Fibroblast of gingiva (primary cell): ENCODE measurements around the gene SNAP47.

ENCODE experiments used
- DNase-seq: peaks from one replicate; pipeline ENCODE4 v3.0.0-alpha.2; 2011; ENCODE audit warnings: low read depth

SNAP47 gene

DNA sequence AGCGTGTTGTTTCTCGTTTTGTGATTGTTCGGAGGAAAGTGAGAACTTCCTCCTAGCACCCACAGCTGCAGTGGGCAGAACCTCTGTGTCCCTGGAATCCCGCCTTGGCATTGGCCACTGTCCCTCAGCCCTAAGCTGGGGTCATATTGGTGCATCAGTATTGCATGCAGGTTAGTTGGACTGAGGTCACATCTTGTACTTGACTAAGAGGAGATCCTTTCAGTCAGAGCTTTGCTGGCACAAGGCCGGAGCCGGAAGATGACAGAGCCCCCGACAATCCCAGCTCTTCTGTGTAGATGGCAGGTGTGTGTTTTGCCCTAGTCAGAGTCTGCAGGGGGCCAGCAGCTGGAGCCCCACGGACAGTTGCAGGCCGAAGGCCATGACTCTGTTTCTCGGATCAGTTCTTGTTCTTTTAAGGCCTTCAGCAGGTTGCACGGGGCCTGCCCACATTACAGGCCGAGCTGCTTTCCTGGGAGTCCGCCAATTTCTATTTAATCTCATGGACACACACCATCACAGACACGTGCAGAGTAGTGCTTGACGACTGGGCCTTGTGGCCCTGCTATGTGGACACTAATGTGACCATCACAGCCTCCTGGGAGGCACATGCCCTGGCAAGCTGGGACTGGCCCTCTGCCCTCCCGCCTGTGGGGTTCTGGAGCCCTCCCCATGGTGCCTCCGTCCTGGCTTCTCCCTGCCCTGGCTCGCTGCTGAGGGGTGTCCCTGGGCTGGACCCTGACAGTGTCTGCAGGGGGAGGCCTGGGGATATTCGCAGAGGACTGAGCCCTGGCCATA, 14.9 kb downstream of the SNAP47 start:
- no peak for DNase-seq

DNA sequence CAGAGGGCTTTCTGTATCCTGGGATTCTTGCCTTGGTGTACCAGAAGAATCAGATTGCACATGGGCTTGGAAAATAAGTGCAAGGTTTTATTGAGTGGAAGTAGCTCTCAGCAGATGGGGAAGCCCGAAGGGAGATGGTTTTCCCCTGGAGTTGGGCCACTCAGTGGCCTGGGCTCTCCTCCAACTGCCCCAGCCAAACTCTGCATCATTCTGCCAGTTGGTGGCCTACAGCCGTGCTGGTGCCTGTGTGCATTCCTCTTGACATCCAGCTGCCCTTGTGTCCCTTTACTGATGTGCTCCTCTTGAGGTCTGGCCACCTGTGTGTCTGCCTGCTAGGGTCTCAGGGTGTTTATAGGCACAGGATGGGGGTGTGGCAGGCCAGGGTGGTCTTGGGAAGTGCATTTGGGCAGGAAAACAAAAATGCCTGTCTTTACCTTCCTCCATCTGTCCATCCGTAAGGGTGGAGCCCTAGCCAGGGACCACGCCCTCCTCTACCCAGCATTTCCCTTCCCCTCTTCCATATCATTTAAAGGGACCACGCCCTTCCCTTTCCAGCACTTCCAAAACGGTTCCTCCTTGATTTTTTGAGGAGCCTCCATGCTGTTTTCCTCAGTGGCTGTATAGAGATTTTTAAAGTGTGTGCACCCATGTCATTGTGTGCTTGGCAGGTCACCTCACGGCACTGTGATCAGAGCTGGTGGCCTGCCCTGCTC, 18.9 kb downstream of the SNAP47 start:
- peak; percentile 80 for DNase-seq

DNA sequence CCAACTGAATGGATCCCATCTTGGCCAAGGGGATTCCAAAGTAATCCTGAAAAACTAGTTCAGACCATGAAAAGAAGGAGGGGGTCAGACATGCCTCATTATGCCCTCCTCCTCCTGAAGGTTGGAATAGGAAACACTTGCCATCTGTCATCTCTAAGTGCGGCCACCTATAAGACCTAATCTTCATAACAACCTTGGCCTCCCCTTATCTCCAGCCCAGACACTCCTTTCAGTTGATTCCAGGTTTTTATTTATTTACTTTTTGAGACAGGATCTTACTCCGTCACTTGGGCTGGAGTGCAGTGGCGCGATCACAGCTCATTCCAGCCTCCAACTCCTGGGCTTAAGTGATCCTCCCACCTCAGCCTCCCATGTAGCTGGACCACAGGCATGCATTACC, 19.7 kb downstream of the SNAP47 start:
- DNase-seq: no peak

DNA sequence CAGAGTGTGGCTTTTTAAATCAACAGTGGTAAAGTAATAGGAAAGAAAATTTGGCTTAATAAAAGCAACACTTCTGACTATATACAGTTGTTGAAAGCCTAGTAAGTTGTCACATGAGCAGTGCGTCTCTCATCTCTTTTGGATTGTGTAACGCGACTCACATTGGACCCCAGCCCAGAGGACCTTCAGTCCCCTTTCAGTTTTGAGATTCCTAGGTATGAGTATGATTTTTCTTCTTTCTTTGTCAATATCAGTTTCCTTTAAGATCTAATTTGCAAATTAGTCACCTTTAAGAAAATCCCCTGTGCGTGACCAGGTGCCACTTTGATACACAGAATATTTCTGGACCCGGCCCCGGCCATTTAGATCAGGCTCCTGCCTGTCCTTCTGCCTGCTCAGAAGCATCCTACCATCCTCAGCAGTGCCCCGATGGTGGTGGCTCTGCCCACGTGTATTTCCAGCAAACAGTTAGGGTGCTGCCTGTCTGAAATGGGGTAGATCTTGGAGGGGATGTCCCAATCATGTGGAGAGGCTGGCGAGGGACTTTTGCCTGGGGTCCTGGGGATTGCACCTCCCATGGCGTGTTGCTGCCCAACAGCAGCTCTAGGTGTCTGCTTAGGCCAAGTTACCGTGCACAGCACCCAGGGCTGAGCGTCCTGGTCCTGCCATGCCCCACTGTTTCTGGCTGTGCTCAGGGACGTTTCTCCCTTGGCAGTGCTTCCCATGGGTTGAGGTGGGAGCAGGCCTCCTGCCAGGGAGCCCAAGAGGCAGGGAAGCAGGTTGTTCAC, 21.1 kb downstream of the SNAP47 start:
- DNase-seq: no peak

DNA sequence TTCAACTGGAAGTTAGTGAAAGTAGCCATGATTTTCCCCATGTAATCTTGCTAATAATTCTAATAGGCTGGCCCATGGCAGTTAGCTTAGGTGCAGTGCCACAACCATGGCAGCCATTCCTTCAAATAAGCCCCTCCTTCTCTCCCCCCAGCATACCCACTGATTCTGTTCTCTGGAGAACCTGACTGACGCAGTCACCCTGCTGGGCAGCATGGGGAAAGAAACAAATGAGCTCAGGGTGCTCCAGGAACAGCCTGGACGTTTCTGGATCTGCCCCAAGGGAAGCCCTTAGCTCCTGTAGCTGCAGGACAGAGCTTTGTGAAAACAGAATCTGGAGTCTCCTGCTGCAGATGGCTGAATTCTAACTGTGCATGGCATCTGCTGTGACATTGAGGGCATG, 22.5 kb downstream of the SNAP47 start:
- no peak for DNase-seq

DNA sequence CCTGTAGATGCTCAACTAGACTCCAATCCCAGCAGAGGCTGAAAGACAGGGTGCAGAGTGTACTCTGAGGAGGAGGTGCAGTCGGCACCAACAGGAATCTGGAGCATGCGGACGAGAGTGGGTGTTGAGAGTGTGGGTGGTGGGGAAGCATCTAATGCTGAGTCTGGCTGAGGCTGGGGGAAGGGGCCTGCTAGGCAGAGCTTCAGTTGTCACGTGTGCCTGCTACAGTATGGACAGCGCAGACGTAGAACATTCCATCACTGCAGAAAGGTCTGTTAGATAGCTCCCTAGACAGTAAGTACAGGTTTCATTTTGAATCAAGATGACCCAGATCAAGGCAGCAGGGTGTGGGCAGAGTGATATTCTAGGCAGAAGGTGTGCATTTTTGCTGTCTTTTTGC, 23.1 kb downstream of the SNAP47 start:
- no peak for DNase-seq

DNA sequence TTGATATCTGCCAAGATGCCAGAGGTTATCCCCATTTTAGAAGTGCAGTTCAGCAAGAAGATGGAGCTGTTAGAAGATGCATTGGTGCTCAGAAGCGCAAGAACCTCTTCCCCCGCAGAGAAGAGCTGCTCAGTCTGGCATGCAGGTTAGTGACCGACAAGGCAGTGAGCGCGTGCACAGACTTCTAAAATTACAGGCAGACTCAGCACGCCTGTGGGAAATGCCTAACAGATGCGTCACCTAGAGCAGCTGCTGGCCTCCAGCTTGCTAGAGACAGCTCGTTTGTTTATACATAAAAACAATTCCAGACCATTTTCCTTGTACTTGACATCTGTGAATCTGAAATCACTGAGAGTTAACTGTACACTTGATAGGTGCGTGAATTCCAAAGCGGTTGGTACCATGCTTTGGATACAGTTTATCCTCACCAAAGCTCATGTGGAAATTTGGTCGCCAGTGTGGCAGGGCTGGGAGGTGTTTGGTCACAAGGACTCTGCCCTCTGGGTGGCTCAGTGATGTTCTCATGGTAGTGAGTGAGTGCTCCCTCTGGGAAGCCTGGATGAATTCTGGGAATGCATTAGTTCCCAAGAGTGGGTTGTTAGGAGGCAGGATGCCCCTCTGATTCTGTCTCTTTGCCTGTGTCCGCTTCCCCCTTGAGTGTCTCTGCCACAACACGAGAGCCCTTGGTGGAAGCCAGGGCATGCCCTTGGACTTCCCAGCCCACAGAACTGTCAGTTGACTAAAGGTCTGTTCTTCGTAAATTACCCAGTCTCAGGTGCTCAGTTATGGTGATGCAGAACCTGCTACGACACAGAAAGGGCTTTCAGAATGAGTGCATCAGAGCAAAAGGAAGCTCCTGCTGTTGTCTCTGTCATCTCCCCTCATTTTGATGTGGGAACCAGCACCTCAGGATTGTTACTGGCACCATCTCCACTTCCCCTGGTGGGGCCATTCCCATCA, 24.4 kb downstream of the SNAP47 start:
- peak; percentile 95 for DNase-seq

DNA sequence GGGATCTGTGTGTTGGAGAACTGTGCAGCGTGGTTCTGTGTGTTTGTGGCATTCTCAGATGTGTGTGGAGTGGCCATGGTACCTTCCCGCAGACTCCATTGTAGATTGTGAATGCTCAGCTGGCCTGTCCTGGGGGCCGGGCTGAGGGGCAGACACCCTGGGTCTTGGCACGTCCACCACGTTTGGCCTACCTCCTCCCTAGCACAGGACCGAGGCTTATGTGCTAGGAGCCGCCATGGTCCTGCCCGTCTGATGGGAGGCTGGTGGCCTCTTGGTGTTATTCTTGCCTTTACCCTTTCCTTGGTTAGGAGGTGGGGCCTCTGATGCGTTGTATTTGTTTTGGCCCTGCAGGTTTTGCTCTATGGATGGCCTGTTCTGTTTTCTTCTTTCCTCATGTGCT, 25.1 kb downstream of the SNAP47 start:
- DNase-seq: no peak

DNA sequence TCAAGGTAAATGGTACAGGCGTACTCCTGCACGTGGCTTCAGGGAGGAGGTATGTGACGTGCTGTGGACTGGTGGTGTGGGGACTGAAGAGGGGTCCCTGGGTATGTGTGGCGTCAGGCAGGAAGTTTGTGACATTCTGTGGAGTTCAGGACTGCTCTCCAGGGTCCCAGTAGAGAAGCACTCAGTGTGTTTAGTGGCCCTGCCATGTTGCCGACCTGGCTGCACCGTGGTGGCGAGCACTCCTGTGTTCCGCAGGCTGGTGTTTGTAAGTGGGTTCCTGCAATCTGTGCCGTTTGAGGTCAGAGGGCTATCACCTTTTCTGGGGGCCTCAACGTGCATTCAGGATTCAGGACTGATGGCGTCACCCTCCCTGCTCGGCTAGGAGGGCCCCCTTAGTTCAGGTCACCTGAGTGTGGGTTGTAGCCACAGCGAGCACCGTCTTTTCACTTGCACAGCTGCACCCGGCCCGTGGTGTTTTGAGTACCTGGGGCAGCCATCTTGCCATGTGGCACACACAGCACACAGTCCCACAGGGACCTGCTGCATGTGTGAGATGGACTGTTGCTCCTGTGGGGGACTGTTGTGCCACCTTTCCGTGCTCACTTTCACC, 26.5 kb downstream of the SNAP47 start:
- DNase-seq: no peak

DNA sequence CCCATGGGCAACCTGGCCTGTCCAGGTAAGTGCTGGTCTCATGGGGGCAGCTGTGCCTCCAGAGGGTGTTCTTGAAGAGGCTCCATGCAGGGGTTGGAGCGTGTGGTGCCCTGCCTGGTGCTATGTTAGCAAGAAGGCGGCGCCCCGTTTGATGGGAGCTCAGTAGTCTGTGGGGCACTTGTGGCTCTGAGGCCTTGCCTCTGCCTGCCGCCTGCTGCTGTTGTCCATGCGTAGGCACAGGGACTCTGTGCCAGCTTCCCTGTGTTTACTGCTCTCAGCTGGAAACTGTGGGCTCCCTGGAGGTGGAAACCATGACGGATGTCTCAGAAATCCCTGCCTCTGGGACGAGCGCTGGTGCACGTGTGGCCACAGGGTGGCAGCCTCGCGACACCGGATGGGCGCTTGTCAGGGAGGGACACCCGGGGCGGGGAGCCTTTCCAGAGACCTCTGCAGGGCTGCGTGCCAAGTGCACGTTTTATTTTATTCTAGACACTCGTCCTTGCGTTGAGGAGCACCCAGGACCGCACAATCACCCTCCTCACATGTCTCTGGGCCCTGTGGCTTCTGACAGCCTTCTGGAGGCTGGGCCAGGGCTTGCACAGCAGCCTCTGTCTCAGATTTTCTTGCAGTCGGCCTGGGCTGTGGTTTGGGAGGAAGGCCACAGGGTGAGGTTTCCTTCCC, 27.1 kb downstream of the SNAP47 start:
- peak; percentile 71 for DNase-seq

DNA sequence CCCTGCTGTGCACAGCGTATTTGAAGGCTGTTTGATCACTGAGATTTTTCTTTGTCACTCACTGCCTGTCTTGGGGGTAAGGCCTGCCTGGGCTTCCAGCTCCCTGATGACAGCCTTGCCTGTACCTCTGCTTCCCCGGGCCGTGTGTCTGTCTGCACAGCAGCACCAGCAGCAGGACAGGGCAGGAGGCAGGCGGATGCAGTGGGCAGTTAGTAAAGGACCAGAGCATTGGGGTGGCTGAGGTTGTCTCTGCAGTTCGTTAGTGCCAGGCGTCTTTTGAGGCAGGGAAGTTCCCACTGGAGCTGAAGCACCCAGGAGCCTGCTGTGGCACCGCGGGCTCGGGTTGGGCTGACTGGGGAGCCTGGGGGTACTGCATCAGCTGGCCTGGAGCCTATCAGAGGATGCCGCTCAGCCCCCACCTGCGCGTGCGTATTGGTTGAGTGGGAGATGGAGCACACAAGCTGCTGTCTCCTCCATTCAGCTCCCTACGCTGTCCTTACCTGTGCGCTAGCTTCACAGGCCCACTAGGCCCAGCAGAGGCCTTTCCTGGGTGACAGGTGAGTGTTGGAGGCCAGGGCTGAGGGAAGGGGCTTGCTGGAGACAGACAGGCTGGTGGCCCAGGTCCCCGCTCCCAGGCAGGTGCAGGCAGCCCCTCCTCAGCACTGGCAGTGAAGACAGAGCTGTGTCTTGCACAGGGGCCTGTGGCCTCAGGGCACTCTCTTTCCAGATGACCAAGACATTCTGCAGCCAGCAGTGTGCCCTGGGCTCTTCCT, 28.2 kb downstream of the SNAP47 start:
- no peak for DNase-seq

DNA sequence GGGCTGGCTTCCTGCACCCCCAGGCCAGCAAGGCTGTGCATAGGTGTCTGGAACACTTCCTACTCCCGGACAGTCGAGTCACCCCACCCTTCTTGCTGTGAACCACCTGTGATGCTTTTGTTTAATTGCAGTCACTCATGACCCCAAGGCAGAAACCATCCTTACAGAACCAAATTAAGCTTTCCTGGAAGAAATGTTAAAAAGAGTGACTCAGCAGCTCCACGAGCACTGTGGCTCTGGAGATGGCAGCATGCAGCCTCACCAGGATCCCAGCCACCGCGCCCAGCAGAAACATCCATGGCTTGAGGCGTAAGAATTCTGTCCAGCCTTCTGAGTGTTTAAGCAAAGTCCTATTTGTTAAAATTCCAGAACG, 28.8 kb downstream of the SNAP47 start:
- DNase-seq: peak; percentile 22

DNA sequence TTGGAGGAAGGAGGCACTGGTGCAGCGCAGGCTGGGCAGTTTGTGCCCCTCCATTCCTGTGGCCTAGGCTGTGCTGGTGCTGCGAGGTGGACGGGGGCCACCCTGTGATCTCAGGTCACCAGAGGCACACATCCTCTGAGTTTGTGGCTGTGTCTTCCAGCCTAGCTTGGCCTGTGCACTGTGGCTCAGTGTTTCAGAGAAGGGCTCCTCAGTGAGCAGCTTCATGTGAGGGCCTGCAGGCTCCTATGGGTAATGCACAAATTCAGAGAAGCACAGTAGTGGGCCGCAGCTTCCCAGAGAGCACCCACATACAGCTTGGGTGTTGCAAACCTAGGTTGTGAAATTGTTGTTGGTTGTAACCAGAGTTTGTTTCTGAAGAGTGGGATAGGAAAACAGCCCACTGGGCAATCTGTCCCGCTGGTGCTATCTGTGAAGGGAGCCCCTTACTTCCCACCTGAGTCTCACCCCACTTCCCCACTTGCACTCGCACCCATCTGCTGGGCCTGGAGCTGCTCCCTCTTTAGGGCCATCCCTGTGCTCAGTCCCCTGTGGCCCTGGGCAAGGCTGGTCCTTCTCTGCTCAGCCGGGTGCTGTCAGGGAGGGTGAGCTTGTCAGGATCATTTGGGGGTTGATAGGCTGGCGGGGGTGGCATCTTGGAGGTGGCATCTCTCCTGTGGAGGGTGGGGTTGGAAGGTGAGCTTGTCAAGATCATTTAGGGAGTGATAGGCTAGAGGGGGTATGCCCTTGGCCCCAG, 30.2 kb downstream of the SNAP47 start:
- no peak for DNase-seq

DNA sequence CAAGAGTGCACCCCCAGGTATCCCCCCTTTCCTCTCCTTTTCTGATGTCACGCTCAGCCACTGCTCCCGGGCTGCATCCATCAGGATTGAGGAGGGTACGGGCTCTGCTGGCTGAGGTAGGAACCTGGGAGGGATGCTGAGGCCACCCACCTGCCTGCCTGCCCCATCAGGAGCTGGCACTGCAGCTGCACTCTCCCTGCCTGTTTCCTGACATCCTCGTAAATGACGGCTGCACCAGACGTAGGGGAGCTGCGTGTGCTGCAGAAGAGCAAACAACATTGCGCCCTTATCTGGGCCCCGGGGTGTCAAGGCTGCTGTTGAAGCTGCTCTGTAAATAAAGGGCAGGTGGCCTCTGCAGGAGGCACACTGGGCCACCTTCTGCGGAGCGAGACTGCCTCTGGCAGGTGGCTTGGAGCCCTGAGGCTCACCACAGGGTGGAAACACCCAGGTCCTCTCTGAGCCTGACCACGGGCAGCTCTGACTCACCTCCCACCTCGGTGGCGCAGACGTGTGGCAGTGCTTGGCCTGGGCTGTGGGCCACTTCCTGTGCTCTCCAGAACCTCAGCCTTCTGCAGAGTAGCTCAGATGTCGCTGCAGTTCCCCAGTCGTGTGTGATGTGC, 30.9 kb downstream of the SNAP47 start:
- no peak for DNase-seq

DNA sequence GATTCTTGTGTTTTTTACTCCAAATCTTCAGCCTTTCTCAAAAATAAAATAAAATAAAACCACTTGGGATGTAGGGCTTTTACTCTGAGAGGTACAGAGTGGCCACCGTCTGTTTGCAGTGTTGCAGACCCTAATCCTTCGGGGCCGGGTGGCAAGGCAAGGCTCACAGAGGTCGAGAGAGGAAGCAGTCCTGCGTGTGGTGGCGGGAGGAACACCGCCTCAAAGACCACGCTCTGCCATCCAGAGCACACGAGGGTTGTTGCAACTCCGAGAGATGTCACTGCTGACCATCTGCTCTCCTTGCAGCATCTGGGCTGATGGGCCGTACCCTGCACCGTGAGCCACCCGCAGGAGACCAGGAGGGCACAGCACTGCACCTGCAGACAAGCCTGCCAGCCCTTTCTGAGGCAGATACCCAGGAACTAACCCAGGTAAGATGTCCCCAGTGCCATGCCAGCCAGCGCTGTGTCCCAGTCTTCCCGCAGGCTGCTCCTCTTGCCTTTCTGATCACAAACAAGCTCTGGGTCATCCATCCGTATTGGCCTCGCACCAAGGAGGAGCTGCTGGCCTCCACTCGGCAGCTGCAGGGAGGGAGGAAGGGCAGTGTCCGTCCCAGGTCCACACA, 31.5 kb downstream of the SNAP47 start:
- no peak for DNase-seq

DNA sequence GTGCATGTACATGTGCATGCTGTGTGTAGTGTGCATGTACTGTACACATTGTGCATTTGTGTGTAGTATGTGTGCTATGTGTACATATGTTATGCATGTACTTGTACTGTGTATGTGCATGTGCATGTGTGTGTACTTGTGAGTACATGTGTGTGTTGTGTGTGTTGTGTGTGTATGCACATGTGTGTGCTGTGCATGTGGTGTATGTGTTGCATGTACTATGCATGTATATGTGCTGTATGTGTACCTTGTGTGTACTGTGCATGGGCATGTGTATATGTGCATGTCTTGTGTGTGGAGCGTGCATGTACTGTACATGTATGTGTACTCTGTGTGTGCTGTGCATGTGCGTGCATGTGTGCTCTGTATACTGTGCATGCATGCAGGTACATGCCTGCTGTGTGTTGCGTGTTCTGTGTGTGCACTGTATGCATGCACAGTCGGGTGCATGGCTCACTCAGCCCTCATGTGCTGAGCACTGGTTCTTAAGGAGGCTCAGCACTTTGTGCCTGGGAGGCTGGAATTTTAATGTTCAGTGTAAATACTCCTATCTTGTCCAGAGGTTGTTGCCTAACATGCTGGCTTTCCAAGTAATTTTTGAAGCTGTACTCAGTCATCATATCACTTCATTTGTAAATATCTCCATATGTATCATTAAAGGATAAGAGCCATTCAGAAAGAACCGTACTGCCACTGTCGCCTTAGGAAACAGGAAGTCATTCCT, 32.3 kb downstream of the SNAP47 start:
- no peak for DNase-seq

DNA sequence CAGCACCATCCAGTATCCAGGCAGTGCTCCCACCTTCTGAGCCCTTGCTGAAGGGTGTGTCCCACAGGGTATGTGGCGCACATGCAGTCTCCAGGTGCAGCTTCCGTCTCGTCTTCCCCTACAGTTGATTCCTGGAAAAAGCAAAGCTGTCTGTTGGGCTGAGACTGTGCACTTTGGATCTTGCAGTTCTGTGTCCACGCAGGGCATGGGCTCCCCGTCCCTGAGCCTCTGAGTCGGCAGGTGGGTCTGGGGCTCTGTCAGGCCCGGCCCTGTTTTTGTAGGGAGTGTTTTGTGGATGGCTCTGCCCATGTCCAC, 32.8 kb downstream of the SNAP47 start:
- no peak for DNase-seq

DNA sequence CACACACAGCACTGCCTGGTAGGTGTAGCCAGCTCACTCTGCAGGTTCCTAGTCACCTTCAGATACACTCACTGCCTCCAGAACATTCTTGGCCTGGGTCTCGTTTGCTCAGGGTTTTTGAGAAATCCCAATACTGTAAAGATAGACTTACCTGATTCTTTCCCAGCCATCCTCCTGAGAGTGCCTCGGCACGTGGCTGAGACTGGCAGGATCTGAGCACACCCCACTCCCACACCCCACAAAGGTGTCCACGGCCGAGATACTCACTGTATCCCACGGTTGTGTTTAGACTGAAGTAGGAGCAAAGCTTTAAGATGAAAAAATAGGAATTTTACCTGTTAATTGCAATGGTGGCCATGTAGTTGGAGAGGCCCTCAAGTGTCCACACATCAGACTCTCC, 33.4 kb downstream of the SNAP47 start:
- DNase-seq: no peak
